Natural killer cell (primary cell): ENCODE results near the gene VPREB1. TPM values are rescaled to one million over a fixed set of nuclear protein-coding genes. Genes with fewer than 3 reads are reported as not detected.

Source experiments
- ATAC-seq, 3 donors: fragments of 150-1000 bp in 2 of 3; fragments of 200-7000 bp in 1 of 3; cut with Tn5 transposase; 1 replicate in 1 of 3; 2 replicates in 2 of 3; pipeline ENCODE4 v1.10.0; 2021; ENCODE audit warnings: mild to moderate bottlenecking in 2 of 3, moderate library complexity in 2 of 3
- DNase-seq, 2 donors: peaks; one replicate each; pipeline versions ENCODE4 v3.0.0 to v3.0.0-alpha.2; 2013 to 2021; ENCODE audit warnings: mixed read lengths in 1 of 2
- H3K27ac ChIP-seq: one replicate; pipeline ENCODE4 v1.5.1; 2013; ENCODE audit warnings: mild to moderate bottlenecking, low read length
- H3K27me3 ChIP-seq: one replicate; pipeline ENCODE4 v1.6.1; 2013; ENCODE audit warnings: low read length; ENCODE audit not compliant: control insufficient read depth, insufficient read depth
- H3K36me3 ChIP-seq: one replicate; pipeline ENCODE4 v1.6.1; 2013; ENCODE audit warnings: low read length; ENCODE audit not compliant: control insufficient read depth, insufficient read depth
- H3K4me1 ChIP-seq: one replicate; pipeline ENCODE4 v1.6.1; 2013; ENCODE audit warnings: low read length; ENCODE audit not compliant: control insufficient read depth, insufficient read depth
- H3K4me3 ChIP-seq: one replicate; pipeline ENCODE4 v1.5.1; 2013; ENCODE audit warnings: low read length
- H3K9me3 ChIP-seq: one replicate; pipeline ENCODE4 v1.6.1; 2013; ENCODE audit warnings: low read length; ENCODE audit not compliant: control insufficient read depth, insufficient read depth
- H3K27ac Mint-ChIP-seq, 2 donors: one replicate each; pipeline ENCODE4 v1.8.0; 2022; ENCODE audit warnings: mild to moderate bottlenecking in 2 of 2, mixed read lengths in 2 of 2, moderate library complexity in 1 of 2
- H3K27me3 Mint-ChIP-seq, 2 donors: one replicate each; pipeline ENCODE4 v1.8.0; 2022; ENCODE audit warnings: low read depth in 2 of 2, mixed read lengths in 2 of 2
- H3K36me3 Mint-ChIP-seq: one replicate; pipeline ENCODE4 v1.8.0; 2022; ENCODE audit warnings: mixed read lengths
- H3K4me1 Mint-ChIP-seq, 2 donors: one replicate each; pipeline ENCODE4 v1.8.0; 2022; ENCODE audit warnings: mixed read lengths in 2 of 2
- H3K4me3 Mint-ChIP-seq: one replicate; pipeline ENCODE4 v1.8.0; 2022; ENCODE audit warnings: mild to moderate bottlenecking, moderate library complexity, mixed read lengths
- H3K9me3 Mint-ChIP-seq, 2 donors: one replicate each; pipeline ENCODE4 v1.8.0; 2022; ENCODE audit warnings: mixed read lengths in 2 of 2
- whole genome bisulfite sequencing: methylation state at CpG from one replicate; pipeline ENCODE4 v1.1.7; 2013; ENCODE audit warnings: missing lambda C conversion rate; ENCODE audit not compliant: insufficient coverage; 5-methylcytosine and 5-hydroxymethylcytosine counted together
- intact Hi-C: fragments of 100-400 bp; cut with micrococcal nuclease; formaldehyde crosslinking; loops from one replicate; pipeline ENCODE4 v1.14.2; 2022
- total RNA-seq, 4 donors: library from RNA; stranded (reverse); fragments of 120-200 nt in 1 of 4; gene quantifications; one replicate each; pipeline versions ENCODE4 v1.2.3 to v1.2.4, GENCODE V29; 2013 to 2022
- TF ChIP-seq, protein P1 (sequence below): fragments of 200-600 bp; IDR thresholded peaks from one replicate; pipeline ENCODE4 v1.8.0; 2022; ENCODE audit warnings: antibody characterized with exemption

VPREB1 gene
- total RNA-seq, 3 donors from 2014 or later (not counting 1 experiment from before 2014, with no cell fraction given) = not detected

GRCh38 chr22:22215659-22216449 is 28.7 kb upstream of the VPREB1 start:
- H3K9me3 ChIP-seq = no peaks in the 10 kb centered on the region
- 57% methylated on average over 2 of the region's 5 CpGs for WGBS
- Mint-ChIP-seq H3K27ac (no peak overlapping the region), H3K36me3 (no peaks in the 10 kb centered on the region), H3K4me3 (no peak overlapping the region), H3K27me3 (peaks cover 3 to 18% of the 10 kb centered on the region in 2 donors), H3K9me3 (no peaks in the 10 kb centered on the region), H3K4me1 (no peaks in the 10 kb centered on the region)
- DNase-seq = no peak
- no peak for ATAC-seq
- intact Hi-C loops = no loop called here
- no peak overlapping the region for H3K27ac ChIP-seq
- H3K4me1 ChIP-seq = peaks cover 9% of the 10 kb centered on the region
- no peaks in the 10 kb centered on the region for H3K36me3 ChIP-seq
- TF ChIP-seq, protein P1, sequence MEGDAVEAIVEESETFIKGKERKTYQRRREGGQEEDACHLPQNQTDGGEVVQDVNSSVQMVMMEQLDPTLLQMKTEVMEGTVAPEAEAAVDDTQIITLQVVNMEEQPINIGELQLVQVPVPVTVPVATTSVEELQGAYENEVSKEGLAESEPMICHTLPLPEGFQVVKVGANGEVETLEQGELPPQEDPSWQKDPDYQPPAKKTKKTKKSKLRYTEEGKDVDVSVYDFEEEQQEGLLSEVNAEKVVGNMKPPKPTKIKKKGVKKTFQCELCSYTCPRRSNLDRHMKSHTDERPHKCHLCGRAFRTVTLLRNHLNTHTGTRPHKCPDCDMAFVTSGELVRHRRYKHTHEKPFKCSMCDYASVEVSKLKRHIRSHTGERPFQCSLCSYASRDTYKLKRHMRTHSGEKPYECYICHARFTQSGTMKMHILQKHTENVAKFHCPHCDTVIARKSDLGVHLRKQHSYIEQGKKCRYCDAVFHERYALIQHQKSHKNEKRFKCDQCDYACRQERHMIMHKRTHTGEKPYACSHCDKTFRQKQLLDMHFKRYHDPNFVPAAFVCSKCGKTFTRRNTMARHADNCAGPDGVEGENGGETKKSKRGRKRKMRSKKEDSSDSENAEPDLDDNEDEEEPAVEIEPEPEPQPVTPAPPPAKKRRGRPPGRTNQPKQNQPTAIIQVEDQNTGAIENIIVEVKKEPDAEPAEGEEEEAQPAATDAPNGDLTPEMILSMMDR = no peak
- no peak overlapping the region for H3K4me3 ChIP-seq
- H3K27me3 ChIP-seq = no peaks in the 10 kb centered on the region

- Mint-ChIP-seq H3K4me1 (no peaks in the 10 kb centered on the region), H3K27ac (no peak overlapping the region), H3K4me3 (no peak overlapping the region), H3K9me3 (no peaks in the 10 kb centered on the region), H3K36me3 (no peaks in the 10 kb centered on the region), H3K27me3 (peaks cover 3 to 15% of the 10 kb centered on the region in 2 donors)
- Histone ChIP-seq H3K36me3 (no peaks in the 10 kb centered on the region), H3K4me1 (peaks cover 3% of the 10 kb centered on the region), H3K4me3 (no peak overlapping the region), H3K27me3 (no peaks in the 10 kb centered on the region), H3K27ac (no peak overlapping the region), H3K9me3 (no peaks in the 10 kb centered on the region)
- no peak for ATAC-seq
- intact Hi-C loops = no loop called here
- no peak for DNase-seq
- WGBS = 75% methylated on average over 4 of the region's 4 CpGs
- TF ChIP-seq, protein P1 = no peak
Measured at GRCh38 chr22:22216450-22216959, 28.1 kb upstream of the VPREB1 start.

GRCh38 chr22:22218302-22218701 is 26.3 kb upstream of the VPREB1 start:
- no peak overlapping the region for H3K4me3 Mint-ChIP-seq
- DNase-seq = no peak
- intact Hi-C loops = no loop called here
- Histone ChIP-seq H3K4me1 (peaks cover 3% of the 10 kb centered on the region), H3K27ac (no peak overlapping the region), H3K4me3 (no peak overlapping the region), H3K9me3 (no peaks in the 10 kb centered on the region), H3K36me3 (no peaks in the 10 kb centered on the region), H3K27me3 (no peaks in the 10 kb centered on the region)
- H3K27ac Mint-ChIP-seq = no peak overlapping the region
- H3K4me1 Mint-ChIP-seq = no peaks in the 10 kb centered on the region
- WGBS = 73% methylated on average over 1 of the region's 4 CpGs
- TF ChIP-seq, protein P1 = no peak
- no peak for ATAC-seq
- H3K36me3 Mint-ChIP-seq = no peaks in the 10 kb centered on the region
- peaks cover 3 to 6% of the 10 kb centered on the region in 2 donors for H3K27me3 Mint-ChIP-seq
- no peaks in the 10 kb centered on the region for H3K9me3 Mint-ChIP-seq
